HG02885 (cell line): ENCODE measurements around the gene ZNF443.
"Not testable (repeated sequence)": the region's sequence is repeated elsewhere in the genome, so short reads cannot be mapped to it uniquely, and the experiment has no call there.

Experiments used
- ATAC-seq: cut with Tn5 transposase; IDR thresholded peaks from one replicate; pipeline ENCODE4 v1.9.1; 2021; ENCODE audit warnings: mild to moderate bottlenecking; ENCODE audit not compliant: unreplicated experiment, poor library complexity

The ZNF443 gene

DNA sequence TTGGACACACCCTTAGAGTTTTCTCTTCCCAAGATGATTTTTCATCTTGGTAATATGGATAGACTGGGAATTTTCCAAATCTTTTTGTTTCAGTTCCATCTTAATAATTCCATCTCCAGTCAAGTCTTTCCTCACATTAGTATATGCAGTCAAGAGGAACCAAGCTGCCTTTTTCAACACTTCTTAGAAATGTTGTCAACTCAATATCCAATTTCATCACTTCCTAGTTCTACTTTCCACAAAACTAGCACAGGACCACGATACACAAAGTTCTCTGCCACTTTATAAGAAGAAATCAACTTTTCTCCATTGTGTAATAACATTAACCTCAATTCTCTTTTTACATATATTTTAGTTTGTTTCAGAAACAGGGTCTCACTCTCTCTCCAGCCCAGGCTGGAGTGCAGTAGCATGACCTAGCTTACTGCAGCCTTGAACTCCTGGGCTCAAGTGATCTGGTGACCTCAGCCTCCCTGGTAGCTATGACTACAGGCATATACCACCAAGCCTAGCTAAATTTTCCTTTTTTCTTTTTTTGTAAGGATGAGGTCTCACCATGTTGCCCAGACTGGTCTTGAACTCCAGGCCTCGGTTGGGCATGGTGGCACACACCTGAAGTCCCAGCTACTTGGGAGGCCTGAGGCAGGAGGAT, 15.5 kb downstream of the ZNF443 start:
- no peak for ATAC-seq

- ATAC-seq = not testable (repeated sequence)
Measured at GRCh38 chr19:12417273-12417672, 23.5 kb downstream of the ZNF443 start.

DNA sequence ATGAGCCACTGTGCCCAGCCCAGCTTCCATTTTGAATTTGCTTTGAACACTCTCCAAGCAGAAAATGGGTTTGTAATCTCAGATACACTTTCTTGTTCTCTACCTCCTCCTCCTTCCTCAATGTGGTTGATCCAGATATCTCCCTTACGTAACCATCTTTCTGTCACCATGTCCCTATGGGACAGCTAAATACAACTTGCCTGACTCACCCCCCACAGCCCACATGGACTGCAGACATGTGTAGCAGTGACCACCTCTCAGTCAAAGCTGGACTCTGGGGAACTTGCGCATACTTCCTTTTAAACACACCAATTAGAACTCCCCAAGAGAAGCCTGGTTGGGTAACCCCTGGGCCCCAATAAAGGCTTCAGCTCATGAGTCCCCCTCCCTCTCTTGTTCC, 28.9 kb downstream of the ZNF443 start:
- no peak for ATAC-seq

GRCh38 chr19:12400633-12401502, 40.0 kb downstream of the ZNF443 start, which contains the start of gene ZNF799:
ZNF799 (minus strand) TSS chr19:12401271; CDS start chr19:12401070, 201 bp downstream.
- peak; percentile 94 for ATAC-seq

DNA sequence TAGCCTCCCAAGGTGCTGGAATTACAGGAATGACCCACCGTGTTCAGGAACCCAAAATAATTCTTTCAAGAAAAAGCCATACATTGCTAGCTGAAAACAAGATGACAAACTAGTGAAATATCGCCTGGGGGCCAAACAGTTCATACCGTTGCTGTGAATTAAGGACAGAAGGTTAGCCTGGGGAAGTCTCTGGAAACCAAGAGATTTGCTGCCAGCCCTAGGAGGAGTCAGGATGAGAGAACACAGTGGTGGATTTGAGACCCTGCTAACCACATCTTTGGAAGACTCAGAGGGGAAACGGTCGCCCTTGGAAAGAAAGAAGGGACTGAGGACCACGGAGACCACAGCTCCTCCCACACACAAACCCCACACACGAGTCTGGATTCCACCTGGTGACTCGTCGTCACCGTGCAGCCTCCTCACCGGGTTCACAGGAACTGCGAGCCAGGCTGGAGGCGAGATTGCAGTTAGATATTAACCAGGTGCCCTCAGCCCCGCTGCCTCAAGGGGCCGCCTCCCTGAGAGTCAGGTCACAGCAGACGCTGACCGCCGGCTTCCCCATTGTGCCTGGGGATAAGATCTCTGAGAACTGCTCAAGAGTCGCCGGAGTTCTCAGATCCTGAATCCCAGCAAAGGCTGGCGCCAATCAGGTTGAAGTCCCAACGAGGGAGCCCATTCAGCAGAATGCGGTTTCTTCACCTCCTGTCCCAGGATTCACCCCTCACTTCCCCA, 40.8 kb downstream of the ZNF443 start:
- peak; percentile 26 for ATAC-seq

DNA sequence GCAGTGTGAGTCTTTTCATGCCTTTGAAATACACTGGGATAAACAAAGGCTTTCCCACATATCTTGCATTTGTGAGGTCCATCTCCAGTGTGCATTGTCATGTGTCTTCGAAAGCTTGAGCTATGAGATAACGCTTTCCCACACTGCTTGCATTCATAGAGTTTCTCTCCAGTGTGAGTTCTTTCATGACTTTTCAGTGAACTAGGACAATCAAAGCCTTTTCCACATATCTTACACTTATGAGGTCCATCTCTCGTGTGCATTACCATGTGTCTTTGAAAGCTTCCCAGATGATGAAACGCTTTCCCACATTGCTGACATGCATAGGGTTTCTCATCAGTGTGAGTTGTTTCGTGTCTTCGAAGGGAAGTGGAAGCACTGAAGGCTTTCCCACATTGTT, 49.7 kb downstream of the ZNF443 start:
- not testable (repeated sequence) for ATAC-seq

DNA sequence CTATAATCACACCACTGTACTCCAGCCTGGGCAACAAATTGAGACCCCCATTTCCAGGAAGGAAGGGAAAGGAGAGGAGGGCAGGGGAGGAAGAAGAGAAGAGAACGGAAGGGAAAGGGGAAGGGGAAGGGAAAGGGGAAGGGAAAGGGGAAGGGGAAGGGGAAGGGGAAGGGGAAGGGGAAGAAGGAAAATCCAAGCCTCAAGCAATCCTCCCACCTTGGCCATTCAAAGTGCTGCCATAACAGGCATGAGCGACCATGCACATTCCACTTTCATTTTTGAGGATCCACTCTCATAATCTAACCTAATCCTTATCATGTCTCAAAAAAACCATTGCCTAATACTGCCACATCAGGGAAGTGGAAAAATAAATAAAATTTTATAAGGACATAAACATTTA, 54.5 kb downstream of the ZNF443 start:
- ATAC-seq = not testable (repeated sequence)

DNA sequence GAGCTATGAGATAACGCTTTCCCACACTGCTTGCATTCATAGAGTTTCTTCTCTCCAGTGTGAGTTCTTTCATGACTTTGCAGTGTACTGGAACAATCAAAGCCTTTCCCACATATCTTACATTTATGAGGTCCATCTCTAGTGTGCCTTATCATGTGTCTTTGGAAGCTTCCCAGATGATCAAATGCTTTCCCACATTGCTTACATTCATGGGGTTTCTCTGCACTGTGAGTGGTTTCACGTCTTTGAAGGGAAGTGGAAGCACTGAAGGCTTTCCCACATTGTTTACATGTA, 60.4 kb downstream of the ZNF443 start:
- ATAC-seq = no peak

DNA sequence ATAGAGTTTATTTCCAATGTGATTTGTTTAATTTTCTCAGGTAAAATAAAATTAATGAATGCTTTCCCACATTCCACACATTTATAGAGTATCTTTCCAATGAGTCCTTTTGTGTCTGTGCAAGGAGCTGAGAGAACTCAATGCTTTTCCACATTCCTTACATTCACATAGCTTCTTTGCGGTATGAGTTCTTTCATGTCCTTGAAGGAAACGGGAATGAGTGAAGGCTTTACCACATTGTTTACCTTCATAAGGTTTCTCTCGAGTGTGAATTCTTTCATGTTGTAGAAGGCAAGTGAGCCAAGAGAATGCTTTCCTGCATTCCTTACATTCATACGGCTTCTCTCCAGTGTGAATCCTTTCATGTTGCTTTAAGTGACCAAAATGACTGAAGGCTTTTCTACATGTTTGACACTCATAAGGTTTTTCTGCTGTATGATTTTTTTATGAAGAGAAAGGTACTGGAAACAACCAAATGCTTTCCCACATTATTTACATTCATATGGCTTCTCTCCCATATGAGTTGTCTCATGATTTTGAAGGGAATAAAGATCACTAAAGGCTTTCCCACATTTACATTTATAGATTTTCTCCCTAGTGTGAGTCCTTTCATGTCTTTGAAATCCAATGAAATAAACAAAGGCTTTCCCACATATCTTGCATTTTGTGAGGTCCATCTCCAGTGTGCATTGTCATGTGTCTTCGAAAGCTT, 60.9 kb downstream of the ZNF443 start:
- ATAC-seq = no peak
